WTC11 (cell line): ENCODE results near the gene HDHD2.
"Not testable (repeated sequence)": the region's sequence is repeated elsewhere in the genome, so short reads cannot be mapped to it uniquely, and the experiment has no call there.

Source experiments
- CBFB ChIP-seq: sonication (generic); formaldehyde crosslinking; IDR thresholded peaks from 2 replicates; pipeline ENCODE4 v1.8.1; 2022; ENCODE audit warnings: mild to moderate bottlenecking, low read depth, missing genetic modification reagents
- CREB1 ChIP-seq: sonication (generic); formaldehyde crosslinking; IDR thresholded peaks from 2 replicates; pipeline ENCODE4 v1.8.0; 2023; ENCODE audit warnings: mild to moderate bottlenecking, missing genetic modification reagents
- FOXJ3 ChIP-seq: sonication (generic); formaldehyde crosslinking; IDR thresholded peaks from 2 replicates; pipeline ENCODE4 v1.9.0; 2021; ENCODE audit warnings: missing genetic modification reagents, mild to moderate bottlenecking, borderline replicate concordance
- FOXK1 ChIP-seq: sonication (generic); formaldehyde crosslinking; IDR thresholded peaks from 2 replicates; pipeline ENCODE4 v1.8.0; 2022; ENCODE audit warnings: mild to moderate bottlenecking, moderate library complexity, missing genetic modification reagents
- NR2C2 ChIP-seq: sonication (generic); formaldehyde crosslinking; IDR thresholded peaks from 2 replicates; pipeline ENCODE4 v1.8.0; 2022; ENCODE audit warnings: mild to moderate bottlenecking, missing genetic modification reagents
- TEAD4 ChIP-seq: sonication (generic); formaldehyde crosslinking; IDR thresholded peaks from 2 replicates; pipeline ENCODE4 v1.8.0; 2022; ENCODE audit warnings: mild to moderate bottlenecking, missing genetic modification reagents
- TP53 ChIP-seq: sonication (generic); formaldehyde crosslinking; IDR thresholded peaks from 2 replicates; pipeline ENCODE4 v1.8.1; 2023; ENCODE audit warnings: mild to moderate bottlenecking, missing genetic modification reagents
- TF ChIP-seq, protein P1 (sequence below): sonication (generic); formaldehyde crosslinking; IDR thresholded peaks from 2 replicates; pipeline ENCODE4 v1.8.1; 2022; ENCODE audit warnings: missing genetic modification reagents, borderline replicate concordance
- TF ChIP-seq, protein P2 (sequence below): fragments of 200-600 bp; IDR thresholded peaks from 2 replicates; pipeline ENCODE4 v1.8.0; 2022; ENCODE audit warnings: antibody characterized with exemption
- TF ChIP-seq, protein P3 (sequence below): fragments of 250-450 bp; sonication (Bioruptor Pico); IDR thresholded peaks from 2 replicates; pipeline ENCODE4 v1.8.0; 2021; ENCODE audit warnings: mild to moderate bottlenecking
- TF ChIP-seq, protein P4 (sequence below): sonication (generic); formaldehyde crosslinking; IDR thresholded peaks from 2 replicates; pipeline ENCODE4 v1.8.0; 2022; ENCODE audit warnings: missing genetic modification reagents
- TF ChIP-seq, protein P5 (sequence below): sonication (generic); formaldehyde crosslinking; IDR thresholded peaks from 2 replicates; pipeline ENCODE4 v1.8.0; 2023; ENCODE audit warnings: missing genetic modification reagents, mild to moderate bottlenecking, borderline replicate concordance

DNA sequence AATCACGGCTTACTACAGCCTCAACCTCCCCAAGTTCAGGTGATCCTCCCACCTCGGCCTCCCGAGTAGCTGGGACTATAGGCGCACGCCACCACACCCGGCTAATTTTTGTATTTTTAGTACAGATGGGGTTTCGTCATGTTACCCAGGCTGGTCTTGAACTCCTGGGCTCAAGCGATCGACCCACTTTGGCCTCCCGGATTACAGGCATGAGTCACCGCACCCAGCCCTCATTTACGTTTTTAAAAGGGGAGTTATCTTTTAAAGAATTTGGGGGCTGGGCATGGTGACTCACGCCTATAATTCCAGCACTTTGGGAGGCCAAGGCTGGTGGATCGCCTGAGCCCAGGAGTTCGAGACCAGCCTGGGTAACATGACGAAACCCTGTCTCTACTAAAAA is 8.1 kb upstream of the HDHD2 start:
- not testable (repeated sequence) for TF ChIP-seq CREB1 (CRISPR knock-in tag); TEAD4 (CRISPR knock-in tag); FOXJ3 (CRISPR knock-in tag); CBFB (CRISPR knock-in tag); NR2C2 (CRISPR knock-in tag); FOXK1 (CRISPR knock-in tag); TP53
- TF ChIP-seq, protein P1, sequence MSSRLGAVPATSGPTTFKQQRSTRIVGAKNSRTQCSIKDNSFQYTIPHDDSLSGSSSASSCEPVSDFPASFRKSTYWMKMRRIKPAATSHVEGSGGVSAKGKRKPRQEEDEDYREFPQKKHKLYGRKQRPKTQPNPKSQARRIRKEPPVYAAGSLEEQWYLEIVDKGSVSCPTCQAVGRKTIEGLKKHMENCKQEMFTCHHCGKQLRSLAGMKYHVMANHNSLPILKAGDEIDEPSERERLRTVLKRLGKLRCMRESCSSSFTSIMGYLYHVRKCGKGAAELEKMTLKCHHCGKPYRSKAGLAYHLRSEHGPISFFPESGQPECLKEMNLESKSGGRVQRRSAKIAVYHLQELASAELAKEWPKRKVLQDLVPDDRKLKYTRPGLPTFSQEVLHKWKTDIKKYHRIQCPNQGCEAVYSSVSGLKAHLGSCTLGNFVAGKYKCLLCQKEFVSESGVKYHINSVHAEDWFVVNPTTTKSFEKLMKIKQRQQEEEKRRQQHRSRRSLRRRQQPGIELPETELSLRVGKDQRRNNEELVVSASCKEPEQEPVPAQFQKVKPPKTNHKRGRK (CRISPR knock-in tag): not testable (repeated sequence)
- TF ChIP-seq, protein P2, sequence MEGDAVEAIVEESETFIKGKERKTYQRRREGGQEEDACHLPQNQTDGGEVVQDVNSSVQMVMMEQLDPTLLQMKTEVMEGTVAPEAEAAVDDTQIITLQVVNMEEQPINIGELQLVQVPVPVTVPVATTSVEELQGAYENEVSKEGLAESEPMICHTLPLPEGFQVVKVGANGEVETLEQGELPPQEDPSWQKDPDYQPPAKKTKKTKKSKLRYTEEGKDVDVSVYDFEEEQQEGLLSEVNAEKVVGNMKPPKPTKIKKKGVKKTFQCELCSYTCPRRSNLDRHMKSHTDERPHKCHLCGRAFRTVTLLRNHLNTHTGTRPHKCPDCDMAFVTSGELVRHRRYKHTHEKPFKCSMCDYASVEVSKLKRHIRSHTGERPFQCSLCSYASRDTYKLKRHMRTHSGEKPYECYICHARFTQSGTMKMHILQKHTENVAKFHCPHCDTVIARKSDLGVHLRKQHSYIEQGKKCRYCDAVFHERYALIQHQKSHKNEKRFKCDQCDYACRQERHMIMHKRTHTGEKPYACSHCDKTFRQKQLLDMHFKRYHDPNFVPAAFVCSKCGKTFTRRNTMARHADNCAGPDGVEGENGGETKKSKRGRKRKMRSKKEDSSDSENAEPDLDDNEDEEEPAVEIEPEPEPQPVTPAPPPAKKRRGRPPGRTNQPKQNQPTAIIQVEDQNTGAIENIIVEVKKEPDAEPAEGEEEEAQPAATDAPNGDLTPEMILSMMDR: not testable (repeated sequence)
- TF ChIP-seq, protein P3, sequence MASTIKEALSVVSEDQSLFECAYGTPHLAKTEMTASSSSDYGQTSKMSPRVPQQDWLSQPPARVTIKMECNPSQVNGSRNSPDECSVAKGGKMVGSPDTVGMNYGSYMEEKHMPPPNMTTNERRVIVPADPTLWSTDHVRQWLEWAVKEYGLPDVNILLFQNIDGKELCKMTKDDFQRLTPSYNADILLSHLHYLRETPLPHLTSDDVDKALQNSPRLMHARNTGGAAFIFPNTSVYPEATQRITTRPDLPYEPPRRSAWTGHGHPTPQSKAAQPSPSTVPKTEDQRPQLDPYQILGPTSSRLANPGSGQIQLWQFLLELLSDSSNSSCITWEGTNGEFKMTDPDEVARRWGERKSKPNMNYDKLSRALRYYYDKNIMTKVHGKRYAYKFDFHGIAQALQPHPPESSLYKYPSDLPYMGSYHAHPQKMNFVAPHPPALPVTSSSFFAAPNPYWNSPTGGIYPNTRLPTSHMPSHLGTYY (CRISPR knock-in tag): not testable (repeated sequence)
- TF ChIP-seq, protein P4, sequence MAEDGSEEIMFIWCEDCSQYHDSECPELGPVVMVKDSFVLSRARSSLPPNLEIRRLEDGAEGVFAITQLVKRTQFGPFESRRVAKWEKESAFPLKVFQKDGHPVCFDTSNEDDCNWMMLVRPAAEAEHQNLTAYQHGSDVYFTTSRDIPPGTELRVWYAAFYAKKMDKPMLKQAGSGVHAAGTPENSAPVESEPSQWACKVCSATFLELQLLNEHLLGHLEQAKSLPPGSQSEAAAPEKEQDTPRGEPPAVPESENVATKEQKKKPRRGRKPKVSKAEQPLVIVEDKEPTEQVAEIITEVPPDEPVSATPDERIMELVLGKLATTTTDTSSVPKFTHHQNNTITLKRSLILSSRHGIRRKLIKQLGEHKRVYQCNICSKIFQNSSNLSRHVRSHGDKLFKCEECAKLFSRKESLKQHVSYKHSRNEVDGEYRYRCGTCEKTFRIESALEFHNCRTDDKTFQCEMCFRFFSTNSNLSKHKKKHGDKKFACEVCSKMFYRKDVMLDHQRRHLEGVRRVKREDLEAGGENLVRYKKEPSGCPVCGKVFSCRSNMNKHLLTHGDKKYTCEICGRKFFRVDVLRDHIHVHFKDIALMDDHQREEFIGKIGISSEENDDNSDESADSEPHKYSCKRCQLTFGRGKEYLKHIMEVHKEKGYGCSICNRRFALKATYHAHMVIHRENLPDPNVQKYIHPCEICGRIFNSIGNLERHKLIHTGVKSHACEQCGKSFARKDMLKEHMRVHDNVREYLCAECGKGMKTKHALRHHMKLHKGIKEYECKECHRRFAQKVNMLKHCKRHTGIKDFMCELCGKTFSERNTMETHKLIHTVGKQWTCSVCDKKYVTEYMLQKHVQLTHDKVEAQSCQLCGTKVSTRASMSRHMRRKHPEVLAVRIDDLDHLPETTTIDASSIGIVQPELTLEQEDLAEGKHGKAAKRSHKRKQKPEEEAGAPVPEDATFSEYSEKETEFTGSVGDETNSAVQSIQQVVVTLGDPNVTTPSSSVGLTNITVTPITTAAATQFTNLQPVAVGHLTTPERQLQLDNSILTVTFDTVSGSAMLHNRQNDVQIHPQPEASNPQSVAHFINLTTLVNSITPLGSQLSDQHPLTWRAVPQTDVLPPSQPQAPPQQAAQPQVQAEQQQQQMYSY (CRISPR knock-in tag): not testable (repeated sequence)
- TF ChIP-seq, protein P5, sequence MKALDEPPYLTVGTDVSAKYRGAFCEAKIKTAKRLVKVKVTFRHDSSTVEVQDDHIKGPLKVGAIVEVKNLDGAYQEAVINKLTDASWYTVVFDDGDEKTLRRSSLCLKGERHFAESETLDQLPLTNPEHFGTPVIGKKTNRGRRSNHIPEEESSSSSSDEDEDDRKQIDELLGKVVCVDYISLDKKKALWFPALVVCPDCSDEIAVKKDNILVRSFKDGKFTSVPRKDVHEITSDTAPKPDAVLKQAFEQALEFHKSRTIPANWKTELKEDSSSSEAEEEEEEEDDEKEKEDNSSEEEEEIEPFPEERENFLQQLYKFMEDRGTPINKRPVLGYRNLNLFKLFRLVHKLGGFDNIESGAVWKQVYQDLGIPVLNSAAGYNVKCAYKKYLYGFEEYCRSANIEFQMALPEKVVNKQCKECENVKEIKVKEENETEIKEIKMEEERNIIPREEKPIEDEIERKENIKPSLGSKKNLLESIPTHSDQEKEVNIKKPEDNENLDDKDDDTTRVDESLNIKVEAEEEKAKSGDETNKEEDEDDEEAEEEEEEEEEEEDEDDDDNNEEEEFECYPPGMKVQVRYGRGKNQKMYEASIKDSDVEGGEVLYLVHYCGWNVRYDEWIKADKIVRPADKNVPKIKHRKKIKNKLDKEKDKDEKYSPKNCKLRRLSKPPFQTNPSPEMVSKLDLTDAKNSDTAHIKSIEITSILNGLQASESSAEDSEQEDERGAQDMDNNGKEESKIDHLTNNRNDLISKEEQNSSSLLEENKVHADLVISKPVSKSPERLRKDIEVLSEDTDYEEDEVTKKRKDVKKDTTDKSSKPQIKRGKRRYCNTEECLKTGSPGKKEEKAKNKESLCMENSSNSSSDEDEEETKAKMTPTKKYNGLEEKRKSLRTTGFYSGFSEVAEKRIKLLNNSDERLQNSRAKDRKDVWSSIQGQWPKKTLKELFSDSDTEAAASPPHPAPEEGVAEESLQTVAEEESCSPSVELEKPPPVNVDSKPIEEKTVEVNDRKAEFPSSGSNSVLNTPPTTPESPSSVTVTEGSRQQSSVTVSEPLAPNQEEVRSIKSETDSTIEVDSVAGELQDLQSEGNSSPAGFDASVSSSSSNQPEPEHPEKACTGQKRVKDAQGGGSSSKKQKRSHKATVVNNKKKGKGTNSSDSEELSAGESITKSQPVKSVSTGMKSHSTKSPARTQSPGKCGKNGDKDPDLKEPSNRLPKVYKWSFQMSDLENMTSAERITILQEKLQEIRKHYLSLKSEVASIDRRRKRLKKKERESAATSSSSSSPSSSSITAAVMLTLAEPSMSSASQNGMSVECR (CRISPR knock-in tag): not testable (repeated sequence)
